ENCODE results near the gene OR4D6.

DNA sequence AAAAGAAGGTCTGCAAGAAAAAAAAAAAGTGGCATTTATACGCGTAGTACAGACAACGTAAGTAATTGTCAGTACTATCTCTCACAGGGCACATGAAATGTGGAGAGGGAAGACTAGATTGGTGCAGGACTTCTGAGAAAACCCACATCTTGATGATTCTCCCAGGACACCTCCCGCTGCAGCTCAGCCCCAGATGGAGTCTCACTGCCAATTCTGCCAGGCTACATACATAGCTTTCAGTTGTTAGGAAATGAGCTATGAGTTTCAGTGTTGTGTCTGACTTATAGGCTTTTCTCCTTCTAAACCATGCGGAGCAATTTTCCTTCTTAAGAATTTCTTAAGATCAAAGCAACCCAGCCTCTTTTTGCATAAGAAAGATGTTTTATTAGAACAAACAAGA lies 40.1 kb upstream of the OR4D6 start:
- TF ChIP-seq POLR2A (IDR thresholded peaks at IDR 0.05; ENCODE audit: low read depth, low read length) (no peak), MYC (IDR thresholded peaks at IDR 0.05; ENCODE audit: low read depth, low read length) (no peak), JUN (IDR thresholded peaks at IDR 0.05; ENCODE audit: borderline replicate concordance, insufficient read depth, insufficient read length, low read depth) (no peak), EZH2 (IDR thresholded peaks at IDR 0.05; ENCODE audit: borderline replicate concordance, low read depth, low read length, severe bottlenecking) (no peak)
- TF ChIP-seq, protein P1, sequence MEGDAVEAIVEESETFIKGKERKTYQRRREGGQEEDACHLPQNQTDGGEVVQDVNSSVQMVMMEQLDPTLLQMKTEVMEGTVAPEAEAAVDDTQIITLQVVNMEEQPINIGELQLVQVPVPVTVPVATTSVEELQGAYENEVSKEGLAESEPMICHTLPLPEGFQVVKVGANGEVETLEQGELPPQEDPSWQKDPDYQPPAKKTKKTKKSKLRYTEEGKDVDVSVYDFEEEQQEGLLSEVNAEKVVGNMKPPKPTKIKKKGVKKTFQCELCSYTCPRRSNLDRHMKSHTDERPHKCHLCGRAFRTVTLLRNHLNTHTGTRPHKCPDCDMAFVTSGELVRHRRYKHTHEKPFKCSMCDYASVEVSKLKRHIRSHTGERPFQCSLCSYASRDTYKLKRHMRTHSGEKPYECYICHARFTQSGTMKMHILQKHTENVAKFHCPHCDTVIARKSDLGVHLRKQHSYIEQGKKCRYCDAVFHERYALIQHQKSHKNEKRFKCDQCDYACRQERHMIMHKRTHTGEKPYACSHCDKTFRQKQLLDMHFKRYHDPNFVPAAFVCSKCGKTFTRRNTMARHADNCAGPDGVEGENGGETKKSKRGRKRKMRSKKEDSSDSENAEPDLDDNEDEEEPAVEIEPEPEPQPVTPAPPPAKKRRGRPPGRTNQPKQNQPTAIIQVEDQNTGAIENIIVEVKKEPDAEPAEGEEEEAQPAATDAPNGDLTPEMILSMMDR (IDR thresholded peaks at IDR 0.05; ENCODE audit: extremely low read depth in 1 of 2, insufficient read depth in 1 of 2, low read depth in 1 of 2, low read length in 2 of 2) = no peak
- TF ChIP-seq, protein P2, sequence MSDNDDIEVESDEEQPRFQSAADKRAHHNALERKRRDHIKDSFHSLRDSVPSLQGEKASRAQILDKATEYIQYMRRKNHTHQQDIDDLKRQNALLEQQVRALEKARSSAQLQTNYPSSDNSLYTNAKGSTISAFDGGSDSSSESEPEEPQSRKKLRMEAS (IDR thresholded peaks at IDR 0.05; ENCODE audit: insufficient read depth, insufficient read length) = no peak
